Measurements from ENCODE around the gene PDZD4.

Gene PDZD4

DNA sequence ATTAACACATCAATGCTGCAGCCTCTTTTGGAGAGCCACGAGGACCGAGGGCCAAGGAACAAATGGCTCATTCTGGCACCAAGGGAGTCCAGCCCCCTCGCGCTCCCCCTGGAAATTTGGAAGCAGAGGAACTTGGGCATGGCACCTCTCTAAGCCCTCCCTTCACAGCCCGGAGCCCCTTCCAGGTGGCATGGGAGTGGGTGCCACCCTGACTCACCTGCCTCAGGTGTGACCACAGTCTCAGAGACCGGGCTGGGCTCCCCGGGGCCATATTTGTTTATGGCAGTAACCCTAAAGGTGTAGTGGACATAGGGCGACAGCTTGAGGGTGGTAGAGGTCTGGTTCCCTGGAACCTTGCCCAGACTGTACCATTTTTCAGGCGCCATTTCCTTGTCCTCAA is 36.8 kb upstream of the PDZD4 start:
- peak; percentile 10 for DNase-seq

DNA sequence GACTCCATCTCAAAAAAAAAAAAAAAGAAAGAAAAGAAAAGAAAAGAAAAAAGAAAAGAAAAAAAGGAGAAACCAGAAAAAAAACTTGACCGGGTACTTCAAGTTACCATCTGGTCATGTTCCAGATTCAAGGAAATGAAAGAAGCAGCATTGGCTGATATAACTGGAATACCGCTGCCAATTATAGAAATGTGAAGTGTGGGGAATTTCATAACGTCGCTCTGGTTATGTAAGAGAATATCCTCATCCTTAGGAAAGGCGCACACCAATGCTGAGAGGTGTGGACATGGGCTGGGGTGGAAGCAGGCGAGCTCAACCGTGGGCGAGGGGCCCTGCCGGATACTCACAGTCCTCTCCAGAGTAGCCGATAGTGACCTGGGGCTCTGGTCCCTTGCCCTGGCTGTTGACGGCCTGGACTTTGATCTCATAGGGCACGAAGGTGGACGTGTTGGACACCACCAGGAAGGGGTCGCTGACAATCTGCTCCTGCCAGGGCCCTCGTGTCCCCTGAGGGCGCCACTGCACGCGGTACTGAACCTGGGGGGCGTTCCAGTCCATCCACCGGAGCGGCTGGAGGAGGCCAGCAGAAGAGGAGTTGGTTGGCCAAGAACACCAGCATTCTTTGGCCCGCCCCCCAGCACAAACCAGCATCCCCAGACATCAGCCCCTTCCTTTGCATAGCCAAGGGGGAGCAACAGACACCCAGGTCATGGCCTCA is 36.1 kb upstream of the PDZD4 start:
- no peak for DNase-seq

DNA sequence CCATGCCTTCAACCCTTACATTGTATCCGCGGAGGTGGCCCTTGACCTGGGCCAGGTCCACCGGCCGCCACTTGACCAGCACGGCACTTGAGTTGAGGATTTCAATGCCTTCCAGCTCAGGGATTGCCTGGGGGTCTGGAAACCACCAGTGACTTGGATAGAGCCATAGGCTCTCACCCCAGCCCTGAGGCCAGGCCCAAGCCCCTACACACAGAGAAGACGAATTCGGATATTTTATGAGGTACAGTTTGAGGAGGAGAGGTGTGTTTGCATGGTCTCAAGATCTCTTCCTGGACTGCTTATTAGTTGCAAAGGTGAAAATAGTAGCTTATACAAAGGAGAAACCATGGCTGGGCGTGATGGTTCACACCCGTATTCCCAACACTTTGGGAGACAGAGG is 35.3 kb upstream of the PDZD4 start:
- no peak for DNase-seq

DNA sequence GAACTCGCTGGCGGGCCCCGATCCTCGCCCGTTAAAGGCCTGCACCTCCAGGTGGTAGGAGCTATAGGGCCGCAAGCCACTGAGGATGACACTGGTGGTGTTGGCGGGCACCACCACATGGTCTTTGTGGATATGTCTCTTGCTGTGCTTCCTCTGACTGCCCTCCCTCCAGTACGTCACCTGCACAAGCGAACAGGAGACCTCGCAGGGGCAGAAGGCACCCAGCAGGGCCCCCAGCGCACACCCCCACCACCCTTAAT is 34.9 kb upstream of the PDZD4 start:
- DNase-seq = no peak

DNA sequence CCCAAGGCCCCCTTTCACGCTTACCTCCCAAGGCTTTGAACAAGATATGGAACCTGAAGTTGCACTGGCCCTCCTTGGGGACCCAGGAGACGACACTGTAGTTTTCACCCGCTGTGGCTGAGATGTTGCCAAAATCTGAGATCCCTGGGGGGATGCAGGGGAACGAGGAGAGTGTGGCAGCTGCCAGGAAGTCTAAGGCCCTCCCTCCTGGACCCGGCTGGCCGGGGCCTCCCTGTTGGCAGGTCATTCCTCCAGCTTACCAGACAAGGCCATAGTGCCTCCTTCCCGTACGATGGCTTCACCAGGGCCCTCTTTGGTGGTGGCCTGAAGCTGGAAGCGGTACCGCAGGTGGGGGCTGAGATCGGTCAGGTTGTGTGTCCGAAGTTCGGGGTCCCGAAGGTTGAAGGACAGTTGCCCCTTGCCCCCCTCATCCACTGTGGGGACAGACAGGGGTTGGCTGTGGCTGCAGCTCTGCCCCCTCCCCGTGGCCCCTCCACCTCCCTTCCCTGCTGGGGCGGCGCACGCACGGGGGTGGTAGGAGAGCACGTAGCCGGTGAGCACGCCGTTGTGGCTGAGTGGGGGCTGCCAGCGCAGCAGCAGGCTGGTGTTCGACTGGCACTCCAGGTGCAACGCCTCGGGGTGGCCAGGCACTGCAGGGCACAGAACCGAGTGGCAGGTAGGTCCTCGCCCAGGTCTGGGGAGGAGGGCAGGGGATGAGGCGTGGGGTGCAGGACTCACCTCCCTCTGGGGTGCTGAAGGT is 34.4 kb upstream of the PDZD4 start:
- DNase-seq = peak; percentile 26

DNA sequence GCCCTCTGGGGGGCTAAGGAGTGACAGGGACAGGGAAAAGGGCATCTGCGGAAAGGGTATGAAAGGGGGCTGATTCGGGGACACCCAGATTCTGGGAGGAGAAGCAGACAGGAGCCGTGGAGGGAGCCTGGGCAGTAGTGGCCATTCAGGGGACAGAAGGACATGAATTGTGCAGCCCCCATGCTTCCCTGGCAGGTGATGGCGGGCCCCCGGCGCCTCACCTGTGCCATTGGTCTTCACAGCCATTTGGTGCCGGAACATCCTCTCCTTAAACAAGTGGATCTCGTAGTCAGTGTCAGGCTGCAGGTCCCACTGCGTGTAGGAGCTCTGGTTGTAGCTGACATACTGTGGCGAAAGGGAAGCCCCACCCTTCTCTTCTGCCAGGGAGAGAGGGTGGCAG is 33.8 kb upstream of the PDZD4 start:
- no peak for DNase-seq

DNA sequence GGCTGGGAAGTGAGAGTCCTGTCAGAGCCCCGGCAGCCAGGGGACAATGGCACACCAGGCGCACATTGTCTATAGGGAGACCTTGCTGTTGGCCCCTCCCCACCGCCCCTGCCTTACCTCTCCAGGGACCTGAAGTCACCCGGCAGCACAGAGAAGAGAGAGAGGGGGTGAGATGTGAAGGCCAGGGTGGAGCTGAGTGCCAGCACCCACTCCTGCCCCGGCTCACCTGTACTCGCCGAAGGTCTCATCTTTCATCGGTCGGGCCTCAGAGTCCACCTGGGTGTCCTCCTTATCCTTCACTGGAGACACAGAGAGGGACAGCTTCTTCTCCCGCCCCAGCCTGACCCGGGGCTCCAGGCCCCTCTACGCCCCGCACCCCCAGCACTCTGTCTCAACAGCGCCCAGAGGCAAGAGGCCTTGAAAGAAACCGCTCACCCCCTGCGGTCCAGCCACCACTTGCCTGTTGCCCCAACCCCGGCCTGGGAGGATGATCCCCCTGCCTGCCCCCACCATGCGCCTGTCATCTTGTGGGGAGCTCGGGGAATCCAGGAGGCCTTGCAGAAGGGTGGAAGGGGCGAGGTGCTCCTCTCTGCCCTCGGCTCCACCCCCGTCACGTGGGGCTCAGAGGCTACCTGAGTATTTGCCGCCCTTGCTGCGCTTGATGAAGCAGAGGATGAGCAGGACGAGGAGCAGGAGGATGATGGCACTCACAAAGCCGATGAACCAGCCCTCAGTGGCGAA is 33.1 kb upstream of the PDZD4 start:
- DNase-seq = peak; percentile 19

DNA sequence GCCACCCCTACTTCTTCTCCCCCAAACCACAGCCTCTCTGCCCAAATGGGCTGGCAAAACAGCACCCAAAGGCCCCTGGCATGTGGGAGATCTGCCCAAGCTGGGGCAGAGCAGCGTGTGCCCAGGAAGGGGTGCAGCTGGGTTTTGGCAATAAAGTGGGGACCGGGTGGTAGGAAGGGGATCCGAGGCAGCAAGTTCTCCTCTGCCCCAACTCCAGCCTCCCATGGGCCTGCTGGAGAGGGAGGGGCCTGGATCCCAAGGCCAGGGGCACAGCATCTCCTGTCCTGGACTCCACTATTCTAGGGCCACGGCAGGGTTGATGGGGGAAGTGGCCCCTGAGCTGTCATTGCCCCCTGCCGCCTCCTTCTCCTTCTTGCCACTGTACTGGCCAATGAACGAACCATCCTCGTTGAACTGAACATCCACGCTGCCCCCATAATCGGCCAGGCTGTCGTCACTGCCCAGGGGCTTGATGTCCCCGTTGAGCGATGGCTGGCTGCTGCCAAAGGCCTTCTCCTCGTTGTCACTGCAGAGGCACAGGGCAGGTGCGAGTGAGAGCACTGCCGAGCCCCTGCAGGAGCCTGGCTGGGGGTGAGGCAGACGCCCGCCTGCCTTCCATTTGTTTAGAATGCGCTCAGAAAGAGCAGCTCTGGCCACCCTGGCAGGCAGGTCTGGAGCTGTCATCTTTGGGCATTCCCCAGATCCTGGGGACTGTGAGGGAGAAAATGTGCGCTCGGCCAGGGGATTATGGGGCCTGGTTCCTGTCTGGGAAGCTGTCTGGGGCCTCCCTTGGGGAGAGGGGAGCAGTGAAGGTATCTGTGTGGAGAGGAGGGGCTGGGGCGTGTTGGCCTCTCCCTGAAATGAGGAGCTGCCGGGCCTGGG is 32.3 kb upstream of the PDZD4 start:
- no peak for DNase-seq

DNA sequence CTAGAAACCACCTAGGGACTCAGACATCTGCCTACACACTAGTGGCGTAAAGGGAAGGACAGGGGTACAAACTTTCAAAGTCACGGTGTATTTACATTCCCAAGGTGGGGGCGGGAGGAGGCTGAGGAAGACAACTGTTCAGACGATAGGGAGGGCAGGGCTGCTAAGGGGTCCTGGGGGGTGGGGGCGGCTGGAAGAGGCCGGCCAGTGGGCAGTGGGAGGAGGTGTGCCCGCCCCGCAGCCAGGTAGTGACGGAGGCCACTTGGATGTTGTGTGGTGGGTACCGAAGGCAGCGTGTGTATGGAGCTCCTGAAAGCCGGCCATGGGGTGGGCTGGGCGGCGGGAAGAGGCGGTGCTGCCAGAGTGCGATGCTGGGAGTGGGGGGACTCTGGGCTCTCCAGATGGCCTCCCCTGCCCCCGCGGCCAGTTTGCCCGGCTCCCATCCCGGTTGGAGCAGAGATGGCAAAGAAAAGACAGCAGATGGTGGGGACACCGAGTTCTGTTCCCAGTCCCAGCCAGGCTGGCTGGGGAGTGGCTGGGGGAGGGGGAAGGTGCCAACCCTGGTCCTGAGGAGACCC is 31.5 kb upstream of the PDZD4 start:
- DNase-seq = peak; percentile 11

DNA sequence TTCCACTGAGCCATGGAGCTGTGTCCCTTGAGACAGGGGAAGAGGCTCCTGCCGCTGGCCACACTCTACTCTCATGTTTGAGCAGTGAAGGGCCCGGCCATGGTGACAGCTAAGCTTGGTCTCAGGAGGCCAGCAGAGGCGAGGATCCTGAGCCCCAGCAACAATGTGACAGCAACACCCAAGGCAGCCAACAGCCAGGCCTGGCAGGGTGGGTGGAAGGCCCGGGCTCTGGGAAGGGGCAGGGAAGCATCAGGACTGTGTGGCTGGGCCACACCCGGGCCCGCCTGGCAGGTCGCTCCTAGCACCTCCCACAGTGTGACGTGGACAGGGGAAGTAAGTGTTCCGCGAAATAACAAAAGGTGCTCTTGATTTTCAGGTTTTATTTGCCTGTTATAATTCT is 30.8 kb upstream of the PDZD4 start:
- no peak for DNase-seq

DNA sequence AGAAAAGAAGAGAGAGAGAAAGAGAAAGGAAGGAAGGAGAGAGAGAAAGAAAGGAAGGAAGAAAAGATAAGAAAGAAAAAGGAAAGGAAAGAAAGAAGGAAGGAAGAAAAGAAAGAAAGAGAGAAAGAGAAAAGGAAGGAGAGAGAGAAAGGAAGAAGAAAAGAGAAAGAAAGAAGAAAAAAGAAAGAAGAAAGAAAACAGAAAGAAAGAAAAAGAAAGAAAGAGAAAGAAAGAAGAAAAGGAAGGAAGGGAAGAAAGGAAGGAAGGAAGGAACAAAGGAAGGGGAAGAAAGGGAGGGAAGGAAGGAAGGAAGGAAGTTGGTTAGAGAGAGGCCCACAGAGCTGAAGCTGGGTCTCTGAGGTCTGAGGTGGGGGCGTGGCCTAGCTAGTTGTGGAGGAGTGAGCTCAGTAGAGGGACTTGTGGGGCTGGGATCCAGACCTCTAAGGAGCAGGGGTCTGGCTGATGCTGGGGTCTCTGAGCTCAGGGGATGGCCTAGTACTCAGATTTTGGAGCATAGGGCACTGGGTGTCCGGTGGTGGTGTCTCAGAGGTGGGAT is 27.1 kb upstream of the PDZD4 start:
- DNase-seq = no peak

DNA sequence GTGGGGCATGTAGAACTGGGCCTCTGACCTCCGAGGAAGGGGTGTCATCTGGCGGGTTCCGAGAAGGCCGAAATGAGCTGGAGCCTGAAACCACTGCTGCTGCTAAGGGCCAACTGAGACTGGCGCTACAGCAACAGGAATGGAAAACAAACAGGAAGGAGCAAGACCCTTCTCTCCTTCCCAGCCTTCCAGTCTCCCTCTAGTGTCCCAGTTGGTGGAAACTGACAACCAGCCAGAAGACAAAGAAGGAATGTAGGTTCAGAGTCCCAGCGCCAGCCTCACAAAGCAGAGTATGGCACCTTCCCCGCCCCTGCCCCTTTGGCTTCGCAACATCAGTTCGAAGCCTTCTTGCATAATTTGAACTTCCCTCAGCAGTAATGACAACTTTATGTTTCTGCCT is 24.4 kb upstream of the PDZD4 start:
- DNase-seq = no peak

DNA sequence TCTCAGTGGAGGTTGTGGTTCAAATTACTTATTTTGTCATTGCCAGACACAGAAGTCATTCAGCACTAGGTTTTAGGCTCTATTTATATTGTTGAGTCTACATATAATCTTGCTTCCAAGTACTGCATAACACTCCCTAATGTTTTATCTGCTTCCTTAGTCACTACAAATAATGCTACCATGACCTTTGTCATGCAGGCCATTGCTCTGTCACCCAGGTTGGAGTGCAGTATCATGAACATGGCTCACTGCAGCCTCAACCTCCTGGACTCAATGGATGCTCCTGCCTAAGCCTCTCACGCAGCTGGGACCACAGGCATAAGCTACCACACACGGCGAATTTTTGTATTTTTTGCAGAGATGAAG is 23.5 kb upstream of the PDZD4 start:
- no peak for DNase-seq

DNA sequence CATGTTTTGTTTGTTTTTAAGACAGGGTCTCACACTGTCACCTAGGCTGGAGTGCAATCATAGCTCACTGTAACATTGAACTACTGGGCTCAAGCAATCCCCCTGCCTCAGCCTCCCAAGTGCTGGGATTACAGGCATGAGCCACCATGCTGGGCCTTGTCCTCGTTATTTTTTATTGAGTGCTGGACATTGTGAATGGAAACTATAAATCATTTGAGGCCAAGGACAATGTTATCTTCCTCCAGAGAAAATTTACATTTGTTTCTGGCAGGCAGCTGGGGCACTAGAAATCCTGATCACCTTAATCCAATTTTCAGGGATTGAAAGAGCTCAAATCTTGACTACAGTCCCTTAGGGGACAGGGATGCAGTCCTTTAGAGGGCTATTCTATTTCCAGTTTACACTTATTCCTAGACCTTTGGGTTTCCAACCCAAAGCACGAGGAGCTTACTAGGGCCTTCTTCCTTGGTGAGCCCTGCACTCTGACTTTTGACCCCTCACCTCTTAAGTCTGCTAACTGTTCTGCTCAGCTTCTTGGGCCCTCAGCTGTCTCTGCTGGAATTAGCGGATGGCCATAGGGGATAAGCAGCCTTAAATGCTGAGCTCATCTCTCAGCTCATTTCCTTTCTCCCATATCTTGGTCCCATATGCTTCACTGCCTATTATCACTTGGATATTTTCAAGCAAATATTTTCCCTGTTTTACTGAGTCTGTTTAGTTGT is 23.0 kb upstream of the PDZD4 start:
- no peak for DNase-seq

DNA sequence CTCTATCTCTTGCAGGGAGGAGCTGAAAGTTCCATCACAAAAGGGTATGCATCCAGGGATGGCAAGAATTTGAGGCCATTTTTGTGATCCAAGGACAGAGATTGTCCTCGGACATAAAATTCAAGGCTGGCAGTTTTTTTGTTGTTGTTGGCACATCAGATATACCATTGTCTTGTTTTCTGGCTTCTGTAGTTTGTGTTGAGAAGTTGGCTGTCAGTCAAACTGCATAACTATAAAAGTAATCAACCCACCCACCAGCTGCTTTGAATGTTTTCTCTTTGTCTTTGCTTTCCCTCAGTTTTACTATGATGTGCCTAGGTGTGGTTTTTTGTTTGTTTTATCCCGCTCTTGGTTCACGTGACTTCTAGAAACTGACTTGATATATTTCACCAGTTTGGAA is 21.6 kb upstream of the PDZD4 start:
- DNase-seq = no peak

DNA sequence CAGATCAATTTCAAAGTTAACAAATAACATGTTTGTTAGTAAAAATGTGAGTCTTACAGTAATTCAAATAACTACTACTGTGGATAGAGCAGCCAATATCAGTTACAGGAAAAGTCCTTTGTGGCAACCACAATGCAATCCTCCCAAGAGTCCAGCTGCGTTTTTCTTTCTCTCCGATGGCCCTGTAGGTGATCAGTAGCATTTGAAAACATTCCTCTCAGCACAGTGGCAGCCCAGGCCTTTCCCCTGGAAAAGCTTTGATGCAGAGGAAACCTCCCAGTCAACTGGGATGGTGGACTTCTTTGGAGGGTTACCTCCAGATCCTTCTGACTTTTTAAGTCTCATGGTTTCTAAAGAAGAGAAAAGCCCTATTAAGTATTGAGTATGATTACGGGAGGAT is 18.0 kb upstream of the PDZD4 start:
- DNase-seq = no peak

DNA sequence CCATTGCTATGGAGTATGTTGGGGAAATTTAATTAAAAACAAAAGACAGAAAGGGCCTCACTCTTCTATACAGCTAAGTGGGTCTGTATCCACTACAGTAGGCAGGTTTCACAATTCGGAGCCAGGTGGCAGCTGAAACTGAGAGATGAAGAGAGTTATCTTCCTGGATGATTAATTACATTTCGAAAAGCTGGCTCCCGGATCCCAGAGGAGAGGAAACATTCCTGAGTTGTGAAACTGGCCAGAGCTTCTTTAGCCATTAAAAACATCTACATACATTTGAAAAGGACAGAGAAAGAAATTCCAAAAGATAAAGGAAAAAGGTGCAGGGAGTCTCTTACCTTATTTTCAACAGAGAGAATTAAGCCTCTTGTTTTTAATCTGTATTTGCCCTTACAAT is 15.5 kb upstream of the PDZD4 start:
- DNase-seq = no peak

DNA sequence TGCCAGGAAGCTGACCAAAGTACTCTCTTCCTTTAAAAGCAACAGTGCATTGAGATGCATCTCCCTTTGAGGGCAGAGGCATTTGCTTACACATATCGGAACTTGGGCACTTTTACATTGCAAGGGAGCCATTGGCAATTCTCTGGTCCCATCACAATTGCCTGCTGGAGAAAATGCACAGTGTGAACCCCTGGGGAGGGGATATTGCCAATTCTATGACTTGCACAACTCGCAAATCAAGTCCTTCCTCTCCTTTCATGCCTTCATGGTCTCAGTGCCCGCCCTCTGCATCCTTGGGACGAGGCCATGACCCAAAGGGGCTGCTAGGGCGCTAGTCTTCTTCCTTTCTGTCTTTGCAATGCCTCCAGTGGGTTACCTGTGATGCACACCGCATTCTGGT is 14.9 kb upstream of the PDZD4 start:
- DNase-seq = no peak

DNA sequence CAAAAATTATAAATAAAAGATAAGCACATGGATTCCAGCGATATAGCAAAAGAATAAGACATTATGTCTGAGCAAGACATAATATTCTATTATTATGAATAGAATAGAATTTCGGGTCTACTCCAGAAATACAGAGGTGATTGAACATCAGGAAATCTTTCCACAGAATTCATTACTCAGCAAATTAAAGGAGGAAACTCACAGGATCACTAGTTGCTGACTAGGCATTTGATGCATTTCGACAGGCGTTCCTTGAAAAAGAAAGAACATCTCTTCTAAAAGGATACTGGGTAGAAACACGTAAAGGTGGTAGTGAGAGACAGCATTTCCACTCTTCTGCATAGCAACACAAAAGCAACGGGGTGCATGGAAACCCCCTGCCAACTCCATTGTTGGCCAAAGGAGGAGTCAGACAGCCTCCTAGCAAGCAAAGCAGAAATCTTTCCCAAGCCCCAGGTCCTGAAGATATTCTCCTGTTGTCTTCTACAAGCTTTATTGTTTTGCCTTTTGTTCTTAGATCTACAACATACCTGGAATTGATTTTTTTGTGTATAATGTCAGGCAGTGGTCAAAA is 14.3 kb upstream of the PDZD4 start:
- no peak for DNase-seq

DNA sequence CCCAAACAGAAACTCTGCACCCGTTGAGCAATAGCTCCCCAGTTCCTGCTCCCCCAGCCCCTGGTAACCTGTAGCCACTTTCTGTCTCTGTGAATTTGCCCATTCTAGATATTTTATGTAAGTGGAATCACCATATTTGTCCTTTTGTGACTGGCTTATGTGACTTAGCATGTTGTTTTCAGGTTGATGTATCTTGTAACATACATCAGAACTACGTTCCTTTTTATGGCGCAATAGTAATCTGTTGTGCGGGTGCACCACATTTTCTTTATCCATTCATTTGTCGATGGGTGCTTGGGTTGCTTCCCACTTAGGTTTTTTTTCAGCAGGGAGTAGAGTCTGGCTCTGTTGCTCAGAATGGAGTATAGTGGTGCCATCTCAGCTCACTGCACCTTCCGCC is 6.6 kb upstream of the PDZD4 start:
- DNase-seq = no peak

DNA sequence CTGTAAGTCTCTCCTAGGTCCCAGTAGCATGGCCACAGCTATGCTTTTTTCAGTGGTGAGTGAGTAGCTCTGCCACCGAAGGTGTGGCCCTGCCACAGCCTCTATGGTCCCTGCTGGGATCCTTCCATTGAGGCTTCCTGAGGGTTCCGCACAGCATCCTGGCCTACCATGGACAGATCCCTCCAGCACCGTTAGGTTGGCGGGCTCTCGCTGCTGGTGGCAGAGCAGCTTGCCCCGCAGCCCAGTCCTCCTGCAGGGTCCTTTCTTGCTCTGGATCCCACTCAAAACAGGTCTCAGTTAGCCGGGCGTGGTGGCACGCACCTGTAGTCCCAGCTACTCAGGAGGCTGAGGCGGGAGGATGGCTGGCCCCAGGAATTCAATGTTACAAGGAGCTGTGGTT is 2.4 kb upstream of the PDZD4 start:
- no peak for DNase-seq

Measured in 8988T (cell line).